ENCODE results near the gene PLEKHG4.

DNA sequence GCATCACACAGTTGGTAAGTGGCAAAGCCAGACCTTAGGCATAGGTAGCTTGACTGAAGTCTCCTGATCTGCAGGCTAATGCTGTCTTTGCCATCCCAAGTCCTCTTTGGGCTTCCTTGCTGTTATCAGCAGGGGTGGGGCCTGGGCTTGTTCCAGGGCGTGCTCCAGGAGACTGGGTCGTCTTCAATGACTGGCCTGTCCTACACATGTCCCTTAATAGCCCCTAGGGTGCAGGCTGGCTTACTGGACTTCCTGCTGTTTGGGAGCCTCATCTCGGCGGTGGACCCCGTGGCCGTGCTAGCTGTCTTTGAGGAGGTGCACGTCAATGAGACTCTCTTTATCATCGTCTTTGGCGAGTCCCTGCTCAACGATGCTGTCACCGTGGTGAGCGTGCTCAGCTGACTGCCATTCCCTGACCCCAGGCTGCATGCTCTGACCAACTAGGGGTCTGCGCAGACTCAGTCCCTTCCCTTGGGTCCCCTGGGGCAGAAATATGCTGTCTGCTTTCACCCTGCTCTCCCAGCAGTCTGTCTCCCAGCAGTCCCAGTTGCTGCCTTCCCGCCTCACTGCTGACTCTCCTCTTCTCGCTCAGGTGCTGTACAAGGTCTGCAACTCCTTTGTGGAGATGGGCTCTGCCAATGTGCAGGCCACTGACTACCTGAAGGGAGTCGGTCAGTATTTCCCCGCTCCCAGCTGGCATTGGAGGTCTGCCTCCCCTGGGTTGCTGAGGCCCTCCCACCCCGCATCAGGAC, 24.4 kb upstream of the PLEKHG4 start:
- TF ChIP-seq, protein P1, sequence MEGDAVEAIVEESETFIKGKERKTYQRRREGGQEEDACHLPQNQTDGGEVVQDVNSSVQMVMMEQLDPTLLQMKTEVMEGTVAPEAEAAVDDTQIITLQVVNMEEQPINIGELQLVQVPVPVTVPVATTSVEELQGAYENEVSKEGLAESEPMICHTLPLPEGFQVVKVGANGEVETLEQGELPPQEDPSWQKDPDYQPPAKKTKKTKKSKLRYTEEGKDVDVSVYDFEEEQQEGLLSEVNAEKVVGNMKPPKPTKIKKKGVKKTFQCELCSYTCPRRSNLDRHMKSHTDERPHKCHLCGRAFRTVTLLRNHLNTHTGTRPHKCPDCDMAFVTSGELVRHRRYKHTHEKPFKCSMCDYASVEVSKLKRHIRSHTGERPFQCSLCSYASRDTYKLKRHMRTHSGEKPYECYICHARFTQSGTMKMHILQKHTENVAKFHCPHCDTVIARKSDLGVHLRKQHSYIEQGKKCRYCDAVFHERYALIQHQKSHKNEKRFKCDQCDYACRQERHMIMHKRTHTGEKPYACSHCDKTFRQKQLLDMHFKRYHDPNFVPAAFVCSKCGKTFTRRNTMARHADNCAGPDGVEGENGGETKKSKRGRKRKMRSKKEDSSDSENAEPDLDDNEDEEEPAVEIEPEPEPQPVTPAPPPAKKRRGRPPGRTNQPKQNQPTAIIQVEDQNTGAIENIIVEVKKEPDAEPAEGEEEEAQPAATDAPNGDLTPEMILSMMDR (IDR thresholded peaks at IDR 0.05 in 2 of 3, conservative IDR thresholded peaks at IDR 0.05 in 1 of 3; ENCODE audit: borderline replicate concordance in 1 of 3, insufficient read depth in 1 of 3, low read depth in 2 of 3, low read length in 2 of 3) = no peak
- TF ChIP-seq EZH2 (IDR thresholded peaks at IDR 0.05) (no peak), POLR2A (IDR thresholded peaks at IDR 0.05; ENCODE audit: borderline replicate concordance, extremely low read depth, insufficient read depth, insufficient read length) (no peak), EZH2phosphoT487 (IDR thresholded peaks at IDR 0.05; ENCODE audit: borderline replicate concordance) (no peak), SRF (IDR thresholded peaks at IDR 0.05; ENCODE audit: low read depth) (no peak), CEBPB (IDR thresholded peaks at IDR 0.05; ENCODE audit: low read depth) (no peak), POLR2AphosphoS5 (IDR thresholded peaks at IDR 0.05; ENCODE audit: low read depth, low read length) (no peak), SIN3A (IDR thresholded peaks at IDR 0.05; ENCODE audit: low read depth) (no peak), YY1 (IDR thresholded peaks at IDR 0.05; ENCODE audit: extremely low read depth, insufficient replicate concordance, low read depth, low read length) (no peak), ZNF274 (IDR thresholded peaks at IDR 0.05; ENCODE audit: low read depth, low read length) (no peak), SP1 (IDR thresholded peaks at IDR 0.05; ENCODE audit: low read depth) (no peak)
- TF ChIP-seq, protein P2, sequence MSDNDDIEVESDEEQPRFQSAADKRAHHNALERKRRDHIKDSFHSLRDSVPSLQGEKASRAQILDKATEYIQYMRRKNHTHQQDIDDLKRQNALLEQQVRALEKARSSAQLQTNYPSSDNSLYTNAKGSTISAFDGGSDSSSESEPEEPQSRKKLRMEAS (IDR thresholded peaks at IDR 0.05) = no peak
- TF ChIP-seq, protein P3, sequence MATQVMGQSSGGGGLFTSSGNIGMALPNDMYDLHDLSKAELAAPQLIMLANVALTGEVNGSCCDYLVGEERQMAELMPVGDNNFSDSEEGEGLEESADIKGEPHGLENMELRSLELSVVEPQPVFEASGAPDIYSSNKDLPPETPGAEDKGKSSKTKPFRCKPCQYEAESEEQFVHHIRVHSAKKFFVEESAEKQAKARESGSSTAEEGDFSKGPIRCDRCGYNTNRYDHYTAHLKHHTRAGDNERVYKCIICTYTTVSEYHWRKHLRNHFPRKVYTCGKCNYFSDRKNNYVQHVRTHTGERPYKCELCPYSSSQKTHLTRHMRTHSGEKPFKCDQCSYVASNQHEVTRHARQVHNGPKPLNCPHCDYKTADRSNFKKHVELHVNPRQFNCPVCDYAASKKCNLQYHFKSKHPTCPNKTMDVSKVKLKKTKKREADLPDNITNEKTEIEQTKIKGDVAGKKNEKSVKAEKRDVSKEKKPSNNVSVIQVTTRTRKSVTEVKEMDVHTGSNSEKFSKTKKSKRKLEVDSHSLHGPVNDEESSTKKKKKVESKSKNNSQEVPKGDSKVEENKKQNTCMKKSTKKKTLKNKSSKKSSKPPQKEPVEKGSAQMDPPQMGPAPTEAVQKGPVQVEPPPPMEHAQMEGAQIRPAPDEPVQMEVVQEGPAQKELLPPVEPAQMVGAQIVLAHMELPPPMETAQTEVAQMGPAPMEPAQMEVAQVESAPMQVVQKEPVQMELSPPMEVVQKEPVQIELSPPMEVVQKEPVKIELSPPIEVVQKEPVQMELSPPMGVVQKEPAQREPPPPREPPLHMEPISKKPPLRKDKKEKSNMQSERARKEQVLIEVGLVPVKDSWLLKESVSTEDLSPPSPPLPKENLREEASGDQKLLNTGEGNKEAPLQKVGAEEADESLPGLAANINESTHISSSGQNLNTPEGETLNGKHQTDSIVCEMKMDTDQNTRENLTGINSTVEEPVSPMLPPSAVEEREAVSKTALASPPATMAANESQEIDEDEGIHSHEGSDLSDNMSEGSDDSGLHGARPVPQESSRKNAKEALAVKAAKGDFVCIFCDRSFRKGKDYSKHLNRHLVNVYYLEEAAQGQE (IDR thresholded peaks at IDR 0.05; ENCODE audit: low read depth) = no peak

All from HCT116 (cell line).